ENCODE data around the gene SATB1.

The SATB1 gene

GRCh38 chr3:18431266-18431665, 6.1 kb upstream of the SATB1 start:
- no peak for DNase-seq (ENCODE audit: low spot score)

- no peak for DNase-seq (ENCODE audit: low spot score)
These were observed 4.0 kb upstream of the SATB1 start for GRCh38 chr3:18428991-18429745.

GRCh38 chr3:18428036-18428435, 2.9 kb upstream of the SATB1 start:
- no peak for DNase-seq (ENCODE audit: low spot score)

GRCh38 chr3:18426597-18427193, 1.6 kb upstream of the SATB1 start:
- DNase-seq (ENCODE audit: low spot score): no peak

GRCh38 chr3:18425641-18426257, 610 bp upstream of the SATB1 start:
- DNase-seq (ENCODE audit: low spot score): no peak

- no peak for DNase-seq (ENCODE audit: low spot score)
These were observed 868 bp downstream of the SATB1 start for GRCh38 chr3:18424213-18424728.

GRCh38 chr3:18423401-18424212, 1.5 kb downstream of the SATB1 start:
- no peak for DNase-seq (ENCODE audit: low spot score)

- DNase-seq (ENCODE audit: low spot score): no peak
These were observed 2.2 kb downstream of the SATB1 start for GRCh38 chr3:18422972-18423371.

GRCh38 chr3:18420555-18420954, 4.6 kb downstream of the SATB1 start:
- DNase-seq (ENCODE audit: low spot score): no peak

GRCh38 chr3:18419232-18419631, 5.9 kb downstream of the SATB1 start:
- no peak for DNase-seq (ENCODE audit: low spot score)

GRCh38 chr3:18417904-18418572, 7.1 kb downstream of the SATB1 start:
- no peak for DNase-seq (ENCODE audit: low spot score)

- no peak for DNase-seq (ENCODE audit: low spot score)
These were observed 8.8 kb downstream of the SATB1 start for GRCh38 chr3:18416332-18416731.

- DNase-seq (ENCODE audit: low spot score): no peak
These were observed 9.3 kb downstream of the SATB1 start for GRCh38 chr3:18415839-18416238.

- DNase-seq (ENCODE audit: low spot score): no peak
These were observed 10.0 kb downstream of the SATB1 start for GRCh38 chr3:18415167-18415566.

GRCh38 chr3:18412684-18413083, 12.5 kb downstream of the SATB1 start:
- DNase-seq (ENCODE audit: low spot score): no peak

GRCh38 chr3:18411541-18411940, 13.6 kb downstream of the SATB1 start:
- no peak for DNase-seq (ENCODE audit: low spot score)

- no peak for DNase-seq (ENCODE audit: low spot score)
These were observed 14.9 kb downstream of the SATB1 start for GRCh38 chr3:18410205-18410604.

- DNase-seq (ENCODE audit: low spot score): no peak
These were observed 15.9 kb downstream of the SATB1 start for GRCh38 chr3:18409266-18409665.

- no peak for DNase-seq (ENCODE audit: low spot score)
These were observed 20.0 kb downstream of the SATB1 start for GRCh38 chr3:18405141-18405540.

GRCh38 chr3:18403061-18403460, 22.1 kb downstream of the SATB1 start:
- no peak for DNase-seq (ENCODE audit: low spot score)

- DNase-seq (ENCODE audit: low spot score): no peak
These were observed 22.8 kb downstream of the SATB1 start for GRCh38 chr3:18402239-18402799.
